GM19043 (cell line): Measurements from ENCODE around the gene LY6G5B.

ENCODE experiments used
- ATAC-seq: cut with Tn5 transposase; IDR thresholded peaks from one replicate; pipeline ENCODE4 v1.9.1; 2021; ENCODE audit warnings: low read depth; ENCODE audit not compliant: unreplicated experiment

LY6G5B gene

DNA sequence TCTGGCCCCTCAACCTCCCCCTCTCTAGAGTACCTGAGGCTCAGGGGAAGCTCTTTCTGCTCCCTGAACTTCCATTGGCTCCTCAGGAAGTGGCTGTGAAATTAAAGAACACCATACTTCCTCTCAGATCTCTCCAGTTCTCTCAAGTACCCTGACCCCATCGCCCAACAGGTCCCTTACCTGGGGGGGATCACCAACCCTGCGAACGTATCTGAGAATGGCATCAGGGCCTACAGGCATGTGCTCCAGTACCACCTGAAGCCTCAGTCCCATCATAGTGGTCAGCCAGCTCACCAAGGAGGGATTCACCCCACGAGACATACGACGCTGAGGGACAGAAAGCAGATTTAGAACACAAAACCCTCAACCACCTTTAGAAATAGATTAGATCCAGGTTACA, 29.2 kb upstream of the LY6G5B start:
- no peak for ATAC-seq

DNA sequence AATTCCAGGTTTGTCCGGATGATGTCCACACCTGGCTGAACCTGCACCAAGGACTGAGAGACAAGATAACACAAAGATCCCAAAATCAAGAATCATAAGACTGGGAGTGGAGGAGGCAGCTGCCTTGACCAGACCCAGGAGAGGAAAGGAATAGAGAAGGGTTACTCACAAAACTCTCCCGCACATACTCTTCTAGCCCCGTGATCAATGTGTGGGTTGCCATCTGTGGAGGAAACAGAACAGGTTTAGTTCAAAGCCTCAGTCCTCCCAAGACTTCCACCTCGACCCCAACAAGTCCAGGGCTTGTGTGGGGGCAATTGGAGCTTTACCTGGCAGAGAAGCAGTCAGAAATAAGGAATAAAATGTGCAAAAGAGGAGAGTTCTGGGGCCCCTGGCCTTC, 28.4 kb upstream of the LY6G5B start:
- no peak for ATAC-seq

DNA sequence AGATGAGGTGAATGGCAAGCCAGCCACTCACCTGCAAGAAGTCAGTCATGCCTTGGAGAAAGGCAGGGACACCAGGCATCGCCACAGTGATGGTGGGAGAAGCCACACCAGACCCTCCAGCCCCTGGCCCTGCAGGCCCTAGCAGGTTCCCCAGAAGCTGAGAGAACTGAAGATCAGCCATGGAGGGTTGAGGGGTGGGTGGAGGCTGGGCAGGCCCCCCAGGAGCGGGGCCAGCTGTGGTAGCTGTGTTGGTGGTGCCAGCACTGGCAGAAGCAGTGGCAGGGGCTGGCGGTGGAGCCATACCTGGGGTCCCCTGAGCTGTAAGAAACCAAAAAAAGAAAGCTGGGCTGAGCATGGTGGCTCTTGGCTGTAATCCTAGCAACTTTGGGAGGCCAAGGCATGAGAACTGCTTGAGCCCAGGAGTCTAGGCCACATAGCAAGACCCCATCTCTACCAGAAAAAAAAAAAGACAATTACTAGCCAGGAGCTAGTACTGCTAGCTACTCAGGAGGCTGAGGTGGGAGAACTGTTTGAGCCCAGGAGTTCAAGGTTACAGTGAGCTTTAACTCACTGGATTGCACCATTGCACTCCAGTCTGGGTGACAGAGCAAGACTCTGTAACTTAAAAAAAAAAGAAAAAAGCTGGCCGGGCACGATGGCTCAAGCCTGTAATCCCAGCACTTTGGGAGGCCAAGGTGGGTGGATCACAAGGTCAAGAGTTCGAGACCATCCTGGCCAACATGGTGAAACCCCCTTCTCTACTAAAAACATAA, 26.8 kb upstream of the LY6G5B start:
- no peak for ATAC-seq

DNA sequence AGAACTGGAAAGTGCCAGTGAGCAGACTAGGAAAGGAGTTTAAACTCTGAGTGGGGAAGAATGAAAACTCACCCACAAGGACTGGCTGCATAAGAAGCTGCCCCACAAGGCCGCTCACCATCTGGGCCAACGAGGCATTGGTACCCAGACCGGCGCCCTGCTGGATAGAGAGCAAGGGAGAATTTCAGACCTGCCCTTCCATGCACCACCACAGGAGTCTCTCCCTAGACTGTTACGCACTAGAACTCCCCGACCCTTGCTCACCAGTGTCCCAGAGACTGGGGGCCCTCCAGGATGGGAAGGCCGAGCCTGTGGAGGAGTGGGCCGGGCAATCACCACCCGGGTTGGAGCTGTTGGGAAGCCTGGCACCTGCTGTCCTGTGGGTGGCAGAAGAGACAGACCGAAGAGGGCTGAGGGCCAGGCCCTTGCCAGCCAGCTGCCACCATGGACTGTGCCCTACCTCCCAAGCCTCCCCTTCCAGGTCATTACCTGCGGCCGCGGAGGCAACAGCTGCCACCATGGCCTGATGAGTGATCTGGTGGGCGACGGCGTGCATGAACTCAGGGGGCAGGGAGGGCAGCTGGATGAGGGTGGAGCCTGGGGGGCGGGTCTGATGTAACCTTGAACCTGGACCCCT, 25.8 kb upstream of the LY6G5B start:
- ATAC-seq: no peak

DNA sequence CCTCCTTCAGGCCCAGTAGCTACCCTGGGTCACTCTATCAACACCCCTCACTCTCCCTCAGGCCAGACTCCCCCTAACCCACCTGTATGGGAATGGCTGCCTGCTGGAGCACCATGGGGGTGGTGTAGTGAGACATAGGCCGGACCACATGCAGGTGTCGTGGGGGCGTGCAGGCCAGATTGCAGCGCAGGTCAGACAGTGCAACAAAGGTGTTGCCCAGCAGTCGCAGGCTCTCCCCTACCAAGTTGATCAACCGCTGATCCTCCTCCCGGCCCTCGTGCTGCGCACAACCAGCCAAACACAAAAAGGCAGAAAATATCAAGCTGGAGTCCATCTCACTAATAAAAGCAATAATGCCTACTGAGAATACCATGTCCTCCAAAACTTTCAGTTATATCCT, 24.5 kb upstream of the LY6G5B start:
- no peak for ATAC-seq

DNA sequence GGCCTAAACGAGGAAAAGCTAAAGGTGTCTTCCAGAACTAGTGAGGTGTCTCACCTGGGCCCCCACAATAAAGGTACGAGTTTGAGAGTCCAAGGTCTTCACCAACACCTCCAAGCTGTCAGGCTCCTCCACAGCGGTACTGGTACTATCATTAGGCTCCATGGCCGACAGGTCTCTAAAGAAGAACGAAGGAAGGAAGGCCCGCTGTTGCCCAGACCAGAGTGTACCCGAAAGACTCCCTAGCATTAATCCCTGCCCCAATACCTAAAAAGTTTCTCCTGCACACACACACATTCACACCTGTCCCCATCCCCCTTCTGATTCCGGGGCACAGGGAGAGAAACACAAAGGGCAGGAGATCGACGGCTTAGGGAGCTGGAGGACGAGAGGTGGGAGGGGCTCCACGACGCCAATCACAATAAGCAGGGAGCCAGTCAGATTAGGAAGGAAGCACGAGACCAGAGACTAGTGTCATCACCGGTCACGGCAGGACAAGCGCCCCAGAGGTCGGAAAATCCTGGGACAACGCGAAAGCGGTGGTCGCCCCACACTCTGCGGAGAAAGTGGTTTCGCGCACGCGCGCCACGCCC, 18.1 kb upstream of the LY6G5B start:
- ATAC-seq: peak; percentile 14

DNA sequence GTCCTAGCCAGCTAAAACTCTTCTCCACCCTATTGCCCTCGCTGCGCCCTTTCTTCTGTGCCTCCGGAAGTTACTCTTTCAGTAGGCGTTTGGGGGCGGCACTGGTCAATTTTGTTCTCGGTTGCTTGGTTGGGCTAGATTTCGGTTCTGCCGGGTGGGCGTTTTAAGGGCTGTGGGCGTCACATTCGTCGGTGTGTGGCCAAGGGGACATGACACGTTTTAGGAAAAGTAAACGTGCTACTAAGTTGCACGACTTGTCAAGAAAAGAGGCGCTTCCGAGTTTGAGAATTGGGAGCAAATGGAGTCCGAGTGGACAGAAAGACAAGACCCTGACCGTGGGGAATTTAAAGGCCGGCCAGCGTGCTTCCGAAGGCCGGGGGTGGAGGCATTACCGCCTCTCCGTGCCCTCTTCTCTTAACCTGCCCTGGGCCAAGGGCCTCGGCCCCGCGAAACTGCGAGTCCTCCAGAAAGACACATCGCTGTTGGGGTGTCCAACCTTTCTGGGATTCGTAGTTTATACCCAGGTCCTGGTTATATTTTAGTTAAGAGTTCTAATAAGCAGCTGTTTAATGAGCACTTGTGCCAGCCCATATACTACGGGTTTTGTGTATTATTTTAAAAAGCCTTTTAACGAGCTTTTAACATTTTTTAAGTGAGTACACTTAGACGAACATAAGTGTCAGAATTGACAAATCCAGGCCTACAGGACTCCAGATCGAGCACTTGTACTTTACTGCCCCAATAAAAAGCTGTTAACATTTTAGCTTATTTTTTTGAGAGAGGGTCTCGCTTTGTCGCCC, 16.7 kb upstream of the LY6G5B start:
- ATAC-seq: peak; percentile 65

DNA sequence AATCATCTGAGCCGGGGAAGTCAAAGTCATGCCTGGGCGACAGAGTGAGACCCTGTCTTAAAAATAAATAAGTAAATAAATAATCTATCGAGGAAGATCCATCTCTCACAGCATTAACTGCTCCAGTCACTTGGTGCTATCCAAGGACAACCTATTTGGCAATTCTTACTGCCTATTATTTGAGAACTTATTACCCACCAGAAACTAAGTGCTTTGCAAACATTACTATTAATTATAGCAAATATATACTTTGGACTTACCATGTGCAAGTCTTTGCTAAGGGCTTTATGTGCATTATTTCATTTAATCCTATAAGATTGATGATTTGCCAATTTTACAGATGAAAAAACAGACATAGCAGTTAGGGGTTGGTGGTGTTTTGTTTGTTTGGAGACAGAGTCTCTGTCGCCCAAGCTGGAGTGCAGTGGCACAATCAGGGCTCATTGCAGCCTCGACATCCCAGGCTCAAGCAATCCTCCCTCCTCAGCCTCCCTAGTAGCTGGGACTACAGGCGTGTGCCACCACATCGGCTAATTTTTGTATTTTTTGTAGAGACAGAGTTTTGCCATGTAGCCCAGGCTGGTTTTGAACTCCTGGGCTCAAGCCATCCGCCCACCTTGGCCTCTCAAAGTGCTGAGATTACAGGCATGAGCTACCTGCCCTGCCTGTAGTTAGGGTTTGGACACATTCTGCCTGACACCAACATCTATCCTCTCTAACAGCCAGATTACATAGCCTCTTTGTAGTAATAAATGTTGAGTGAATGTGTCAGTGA, 15.0 kb upstream of the LY6G5B start:
- no peak for ATAC-seq

DNA sequence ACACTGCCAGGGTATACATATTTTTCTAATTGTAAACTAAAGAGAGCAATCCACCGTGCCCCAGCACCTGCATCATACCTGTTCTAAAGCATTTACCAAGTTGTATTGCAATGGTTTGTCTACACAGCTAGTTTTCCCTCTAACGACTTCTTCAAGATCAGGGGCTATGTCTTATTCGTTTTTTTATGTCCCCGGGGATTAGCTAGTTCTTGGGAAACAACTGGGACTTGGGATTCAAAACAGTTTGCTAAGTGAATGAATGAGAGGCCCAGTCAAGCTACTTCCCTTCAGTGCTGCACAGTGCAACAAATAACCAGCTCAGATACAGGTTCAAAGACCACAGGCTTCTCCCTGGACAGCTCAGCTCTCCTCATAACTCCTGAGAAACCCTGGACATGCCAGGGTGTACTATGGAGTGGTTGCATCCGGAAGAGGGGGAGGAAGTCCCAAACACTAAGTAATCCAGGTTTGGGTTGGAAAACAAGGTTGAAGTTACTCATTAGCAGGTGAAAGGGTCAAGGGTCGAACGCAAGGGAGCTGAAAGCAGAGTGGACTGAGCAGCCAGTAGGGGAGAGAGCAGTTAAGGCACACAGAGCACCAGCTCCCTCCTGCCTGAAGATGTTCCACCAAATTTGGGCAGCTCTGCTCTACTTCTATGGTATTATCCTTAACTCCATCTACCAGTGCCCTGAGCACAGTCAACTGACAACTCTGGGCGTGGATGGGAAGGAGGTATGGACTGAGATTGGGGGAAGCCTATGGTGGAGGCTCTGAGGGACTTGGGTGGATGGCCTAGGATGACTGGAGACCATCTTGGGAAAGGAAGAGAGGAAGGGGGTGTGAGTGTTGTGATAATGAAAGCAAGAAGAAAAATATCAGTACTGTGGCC, 14.2 kb upstream of the LY6G5B start, which contains the start of gene APOM:
Gene APOM (plus strand): TSS at position 546 of the 889 bp plus-strand sequence. CDS start 73 bp downstream, at position 619.
- no peak for ATAC-seq

DNA sequence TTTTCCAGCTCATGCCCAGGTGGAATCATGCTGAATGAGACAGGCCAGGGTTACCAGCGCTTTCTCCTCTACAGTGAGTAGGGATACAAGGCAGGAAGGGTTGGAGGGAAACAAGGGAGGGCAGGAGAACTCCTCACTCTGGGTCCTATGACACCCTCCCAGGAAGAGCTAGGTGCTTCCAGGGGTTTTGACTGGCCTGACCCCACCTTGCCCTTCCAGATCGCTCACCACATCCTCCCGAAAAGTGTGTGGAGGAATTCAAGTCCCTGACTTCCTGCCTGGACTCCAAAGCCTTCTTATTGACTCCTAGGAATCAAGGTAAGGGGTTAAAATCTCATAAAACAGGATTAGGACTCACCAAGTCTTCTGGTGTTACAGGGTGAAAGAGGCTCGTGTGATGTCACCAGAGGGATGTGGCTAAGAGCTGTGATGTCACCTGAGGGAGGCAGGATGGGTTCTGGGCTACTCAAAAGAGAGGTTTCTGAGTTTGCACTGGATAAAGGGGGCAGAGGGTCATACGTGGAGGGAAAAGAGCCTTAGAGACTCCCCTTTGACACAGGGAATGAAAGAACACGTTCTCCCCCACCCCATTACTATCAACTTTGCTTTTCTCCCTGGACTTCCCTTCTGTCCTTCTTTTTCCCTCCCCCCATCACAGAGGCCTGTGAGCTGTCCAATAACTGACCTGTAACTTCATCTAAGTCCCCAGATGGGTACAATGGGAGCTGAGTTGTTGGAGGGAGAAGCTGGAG, 12.2 kb upstream of the LY6G5B start:
- ATAC-seq: no peak

DNA sequence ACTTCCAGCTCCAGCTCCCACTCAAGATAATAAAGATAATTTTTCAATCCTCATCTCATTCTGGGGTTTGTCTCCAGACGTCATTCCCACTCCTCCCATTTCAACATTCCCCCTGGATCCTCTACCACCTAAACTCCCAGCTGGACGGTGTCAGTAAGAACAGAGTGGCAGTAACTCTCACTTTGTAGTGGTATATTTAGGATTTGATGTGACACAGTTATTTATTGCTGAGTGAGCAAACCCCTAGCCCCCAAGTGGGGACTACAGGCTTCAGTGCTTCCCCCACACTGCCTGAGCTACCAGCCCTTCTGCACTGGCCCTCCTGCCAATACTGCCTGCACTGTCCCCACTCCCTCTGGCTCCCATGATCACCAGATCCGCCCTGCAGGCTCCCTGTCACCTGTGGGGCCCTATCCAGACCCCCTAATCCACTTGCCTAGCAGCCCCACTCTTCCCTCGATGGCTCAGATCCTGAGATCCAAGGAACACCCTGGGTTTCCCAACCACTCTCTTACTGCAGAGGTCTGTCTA, 11.6 kb upstream of the LY6G5B start:
- no peak for ATAC-seq

DNA sequence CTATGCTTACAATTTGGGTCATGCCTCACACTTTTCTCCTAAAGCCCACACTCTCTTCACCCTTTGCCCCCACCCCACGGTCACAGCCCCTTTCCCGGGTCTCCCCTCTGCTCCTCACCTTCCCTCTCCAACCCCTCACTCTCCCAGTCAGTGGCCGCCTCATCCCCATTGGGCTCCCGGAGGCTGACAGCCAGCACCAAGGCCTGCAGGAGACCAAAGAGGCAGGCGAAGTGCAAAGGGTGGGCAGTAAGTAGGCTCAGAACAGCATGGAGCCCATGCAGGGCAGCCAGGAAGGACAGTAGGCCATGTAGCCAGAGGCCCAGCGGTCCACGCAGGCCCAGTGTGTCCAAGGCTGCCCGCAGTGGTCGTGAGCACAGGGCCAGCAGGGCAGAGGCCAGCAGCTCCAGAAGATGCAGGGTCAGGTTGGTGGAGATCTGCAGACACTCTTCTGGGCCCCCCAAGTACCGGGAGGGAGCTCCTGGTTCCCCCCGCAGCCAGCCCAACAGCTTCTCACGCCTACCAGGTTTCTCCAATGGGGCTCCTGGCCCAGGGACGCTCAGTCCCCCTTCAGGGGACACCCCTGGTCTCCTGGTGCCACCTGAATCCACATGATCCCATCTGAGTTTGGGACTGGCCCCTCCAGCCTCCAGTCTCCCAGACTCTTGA, 10.7 kb upstream of the LY6G5B start:
- no peak for ATAC-seq

DNA sequence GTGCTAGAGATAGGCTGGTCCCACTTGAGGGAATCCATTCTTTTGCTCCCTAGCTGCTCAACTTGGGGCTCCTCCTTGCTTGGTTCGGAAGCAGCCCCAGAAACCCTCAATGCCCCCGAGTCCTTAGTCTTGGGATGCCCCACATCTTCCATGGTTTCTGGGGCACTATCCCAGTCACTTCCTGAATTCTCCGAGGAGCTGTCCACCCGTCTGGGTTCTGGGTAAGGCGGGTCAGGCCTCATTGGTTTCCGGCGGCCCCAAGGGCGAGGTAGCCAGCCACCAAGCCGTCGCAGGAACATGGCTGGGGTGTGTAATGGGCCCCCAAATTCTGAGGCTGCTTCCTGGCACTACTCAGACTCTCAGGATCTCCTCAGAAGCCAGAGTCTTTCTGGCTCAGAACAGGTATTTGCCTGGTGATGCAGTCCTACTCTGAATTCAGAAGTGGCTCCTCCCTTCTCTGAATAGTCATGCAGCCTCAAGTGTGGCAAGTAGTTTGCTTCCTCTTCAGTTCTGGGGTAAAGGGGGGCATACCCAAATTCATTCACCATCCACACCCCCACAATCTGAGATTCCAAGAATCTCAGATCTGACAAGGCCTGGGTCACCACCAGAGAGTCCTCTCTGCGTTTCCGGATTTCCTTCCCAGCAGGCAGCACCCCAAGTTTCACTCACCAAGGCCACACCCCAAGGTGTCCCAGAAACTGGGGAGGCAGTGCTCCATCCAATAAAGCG, 10.0 kb upstream of the LY6G5B start:
- no peak for ATAC-seq

DNA sequence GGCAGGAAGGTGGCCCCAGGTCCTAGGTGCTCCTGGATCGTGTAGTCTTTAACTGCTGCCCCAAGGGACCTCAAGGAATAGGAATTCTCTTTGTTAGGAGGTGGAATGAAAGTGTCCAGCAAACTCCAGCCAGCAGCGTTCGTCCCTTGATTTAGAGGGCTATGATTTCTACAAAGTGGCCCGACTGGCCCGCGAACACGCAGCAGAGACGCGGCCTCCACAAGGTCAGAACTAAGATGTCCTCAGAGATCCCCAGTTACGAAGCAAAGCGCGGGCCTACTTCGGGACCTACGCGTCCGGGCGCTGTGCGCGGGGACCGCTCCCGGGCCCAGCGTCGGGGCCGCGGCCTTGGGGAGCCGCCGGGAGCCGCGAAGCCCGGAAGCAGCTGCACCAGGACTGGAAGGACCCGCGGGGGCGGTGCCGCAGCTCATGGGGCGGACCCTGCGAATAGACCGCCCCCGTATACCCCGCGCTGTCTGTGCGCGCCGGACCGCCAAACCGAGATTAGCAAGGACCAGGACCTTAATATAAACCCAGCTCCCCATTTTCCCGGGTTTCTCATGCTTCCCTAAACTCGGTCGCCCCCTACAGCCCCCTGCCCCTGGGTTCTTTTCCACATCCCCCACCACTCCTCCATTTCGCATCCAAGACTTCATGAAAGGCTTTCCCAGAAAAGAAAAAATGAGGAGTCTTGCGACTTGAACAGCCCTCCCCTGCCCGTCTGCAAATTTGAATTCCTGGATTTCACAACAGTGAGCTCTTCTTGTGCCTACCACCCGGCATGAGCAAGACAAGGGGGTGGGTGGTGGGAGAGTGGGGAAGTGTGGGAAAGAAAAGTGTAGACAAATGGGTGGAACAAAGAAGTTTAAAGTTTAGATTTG, 9.2 kb upstream of the LY6G5B start, which contains the start of gene C6orf47:
Gene C6orf47 (minus strand): TSS at position 398 of the 881 bp plus-strand sequence. CDS start 831 bp downstream, outside the sequence.
- peak; percentile 38 for ATAC-seq

DNA sequence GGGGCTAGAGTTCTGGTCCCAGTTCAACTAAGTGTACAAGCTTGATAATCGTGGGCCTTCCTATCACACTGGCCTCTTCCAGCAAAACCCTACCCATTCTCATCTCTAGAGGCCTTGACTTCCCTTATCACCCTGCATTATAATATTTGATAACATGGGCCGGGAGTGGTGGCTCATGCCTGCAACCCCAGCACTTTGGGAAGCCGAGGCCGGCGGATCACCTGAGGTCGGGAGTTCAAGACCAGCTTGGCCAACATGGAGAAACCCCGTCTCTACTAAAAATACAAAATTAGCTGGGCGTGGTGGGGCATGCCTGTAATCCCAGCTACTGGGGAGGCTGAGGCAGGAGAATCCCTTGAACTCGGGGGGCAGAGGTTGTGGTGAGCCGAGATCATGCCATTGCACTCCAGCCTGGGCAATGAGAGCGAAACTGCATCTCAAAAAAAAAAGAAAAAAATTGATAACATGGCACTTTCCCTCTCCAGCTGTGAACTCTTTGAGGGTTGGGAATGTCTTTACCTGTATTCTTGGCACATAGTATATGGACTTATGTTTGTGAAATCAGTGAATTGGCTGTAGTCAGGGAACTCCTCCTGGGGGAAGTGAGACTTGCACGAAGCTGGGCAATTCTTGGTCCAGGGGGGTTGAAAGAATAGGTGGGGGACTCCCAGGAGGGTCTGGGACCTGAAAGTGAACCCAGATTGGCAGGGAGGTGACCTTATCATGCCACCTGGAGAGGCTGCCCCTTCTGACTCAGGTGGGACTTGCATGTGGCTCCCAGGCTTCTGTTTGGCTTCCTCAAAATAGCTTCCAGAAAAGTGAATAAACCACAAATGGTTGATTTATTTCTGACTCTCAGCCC, 8.3 kb upstream of the LY6G5B start:
- no peak for ATAC-seq
